ENCODE data around the gene IFT27.

IFT27 gene

DNA sequence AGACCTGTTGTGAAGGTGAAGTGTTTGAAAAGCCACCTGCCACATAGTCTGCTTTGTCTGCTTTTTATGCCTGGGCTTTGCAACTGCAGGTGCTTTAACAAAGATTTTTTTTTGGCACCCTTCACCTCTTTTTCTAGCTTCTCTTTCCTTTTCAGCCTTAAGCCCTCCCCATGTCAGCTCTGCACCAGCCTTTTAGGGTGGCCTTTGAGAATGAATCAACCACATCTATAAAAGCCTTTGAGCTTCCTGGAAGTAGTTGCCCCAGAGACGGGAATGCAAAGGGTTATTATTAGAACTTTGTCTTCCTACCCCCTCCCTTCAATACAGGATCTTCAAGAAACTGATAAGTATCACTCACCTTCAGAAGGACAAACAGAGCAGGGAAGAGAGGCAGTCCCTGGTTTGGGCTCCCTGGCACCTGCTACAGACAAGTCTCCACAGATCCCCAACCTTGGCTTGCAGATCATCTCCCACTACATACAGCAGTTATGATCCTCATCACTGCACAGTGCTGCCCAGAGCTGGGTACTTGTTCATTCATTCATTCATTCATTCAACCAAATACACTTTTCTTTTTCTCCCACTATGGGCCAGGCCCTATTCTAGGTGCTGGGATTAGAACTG is 32.9 kb upstream of the IFT27 start:
- H3K36me3 Mint-ChIP-seq (ENCODE audit: low read depth), result no peaks in the 10 kb centered on the region
- H3K27ac Mint-ChIP-seq, result no peak overlapping the region
- H3K4me3 Mint-ChIP-seq, result no peak overlapping the region
- H3K4me1 Mint-ChIP-seq (ENCODE audit: low read depth), result peaks cover 5% of the 10 kb centered on the region
- no peak for DNase-seq (ENCODE audit: low spot score)
- no peaks in the 10 kb centered on the region for H3K9me3 Mint-ChIP-seq
- peaks cover 15% of the 10 kb centered on the region for H3K27me3 Mint-ChIP-seq (ENCODE audit: low read depth)

- H3K4me1 Mint-ChIP-seq (ENCODE audit: low read depth), result peaks cover 5% of the 10 kb centered on the region
- no peak overlapping the region for H3K27ac Mint-ChIP-seq
- H3K9me3 Mint-ChIP-seq, result no peaks in the 10 kb centered on the region
- H3K4me3 Mint-ChIP-seq, result no peak overlapping the region
- DNase-seq (ENCODE audit: low spot score), result no peak
- no peaks in the 10 kb centered on the region for H3K36me3 Mint-ChIP-seq (ENCODE audit: low read depth)
- H3K27me3 Mint-ChIP-seq (ENCODE audit: low read depth), result peaks cover 6% of the 10 kb centered on the region
Measured at GRCh38 chr22:36807627-36808026, 31.7 kb upstream of the IFT27 start.

- Mint-ChIP-seq H3K4me3 (no peak overlapping the region), H3K27me3 (ENCODE audit: low read depth) (peaks cover 3% of the 10 kb centered on the region), H3K27ac (no peak overlapping the region), H3K9me3 (no peaks in the 10 kb centered on the region), H3K4me1 (ENCODE audit: low read depth) (peaks cover 5% of the 10 kb centered on the region), H3K36me3 (ENCODE audit: low read depth) (no peaks in the 10 kb centered on the region)
- no peak for DNase-seq (ENCODE audit: low spot score)
Measured at GRCh38 chr22:36806835-36807234, 30.9 kb upstream of the IFT27 start.

DNA sequence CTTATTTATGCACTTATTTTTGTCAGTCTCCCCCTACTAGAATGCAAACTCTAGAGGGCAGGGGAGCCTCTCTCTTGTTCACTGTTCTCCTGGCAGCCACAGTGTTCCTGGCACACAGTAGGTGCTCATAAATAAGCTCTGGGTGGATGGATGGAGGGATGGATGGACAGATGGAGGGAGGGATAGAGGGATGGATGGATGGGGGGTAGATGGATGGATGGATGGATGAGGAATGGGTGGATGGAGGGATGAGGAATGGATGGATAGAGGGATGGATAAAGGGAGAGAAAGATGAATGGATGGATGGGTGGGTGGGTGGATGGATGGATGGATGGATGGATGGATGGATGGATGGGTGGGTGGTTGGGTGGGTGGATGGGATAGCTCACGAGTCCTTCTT is 27.4 kb upstream of the IFT27 start:
- DNase-seq (ENCODE audit: low spot score), result no peak
- Mint-ChIP-seq H3K36me3 (ENCODE audit: low read depth) (no peaks in the 10 kb centered on the region), H3K27me3 (ENCODE audit: low read depth) (peaks cover 2% of the 10 kb centered on the region), H3K4me3 (no peak overlapping the region), H3K27ac (no peak overlapping the region), H3K4me1 (ENCODE audit: low read depth) (peaks cover 2% of the 10 kb centered on the region), H3K9me3 (no peaks in the 10 kb centered on the region)

DNA sequence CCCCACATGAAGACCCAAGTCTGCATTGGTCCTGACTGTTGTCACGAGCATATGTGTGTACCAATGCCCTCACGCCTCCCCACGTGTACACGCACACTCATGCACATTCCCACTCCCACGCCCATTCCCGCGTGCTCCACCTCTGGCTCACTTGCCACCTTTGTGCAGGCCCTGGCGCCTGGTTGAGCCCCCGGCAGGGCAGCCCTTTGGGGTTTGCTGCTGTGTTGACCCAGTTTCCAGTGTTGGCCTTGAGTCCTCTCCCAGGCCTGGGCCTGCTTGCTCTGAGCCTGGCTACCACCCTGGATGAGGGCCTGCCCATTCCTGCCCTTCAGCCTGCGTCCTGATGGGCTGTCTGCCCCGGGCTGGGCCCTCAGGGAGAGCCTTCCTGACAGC is 22.8 kb upstream of the IFT27 start:
- Mint-ChIP-seq H3K27ac (no peak overlapping the region), H3K4me1 (ENCODE audit: low read depth) (no peaks in the 10 kb centered on the region), H3K4me3 (no peak overlapping the region), H3K27me3 (ENCODE audit: low read depth) (no peaks in the 10 kb centered on the region), H3K36me3 (ENCODE audit: low read depth) (no peaks in the 10 kb centered on the region), H3K9me3 (no peaks in the 10 kb centered on the region)
- DNase-seq (ENCODE audit: low spot score), result no peak

- H3K27me3 Mint-ChIP-seq (ENCODE audit: low read depth), result no peaks in the 10 kb centered on the region
- H3K27ac Mint-ChIP-seq, result no peak overlapping the region
- no peaks in the 10 kb centered on the region for H3K9me3 Mint-ChIP-seq
- H3K36me3 Mint-ChIP-seq (ENCODE audit: low read depth), result no peaks in the 10 kb centered on the region
- no peak overlapping the region for H3K4me3 Mint-ChIP-seq
- DNase-seq (ENCODE audit: low spot score), result no peak
- no peaks in the 10 kb centered on the region for H3K4me1 Mint-ChIP-seq (ENCODE audit: low read depth)
Measured at GRCh38 chr22:36797911-36798673, 22.2 kb upstream of the IFT27 start.

GRCh38 chr22:36797374-36797773 is 21.5 kb upstream of the IFT27 start:
- no peak for DNase-seq (ENCODE audit: low spot score)
- Mint-ChIP-seq H3K9me3 (no peaks in the 10 kb centered on the region), H3K27me3 (ENCODE audit: low read depth) (no peaks in the 10 kb centered on the region), H3K36me3 (ENCODE audit: low read depth) (no peaks in the 10 kb centered on the region), H3K4me1 (ENCODE audit: low read depth) (no peaks in the 10 kb centered on the region), H3K27ac (no peak overlapping the region), H3K4me3 (no peak overlapping the region)

- no peak for DNase-seq (ENCODE audit: low spot score)
- Mint-ChIP-seq H3K9me3 (no peaks in the 10 kb centered on the region), H3K27ac (no peak overlapping the region), H3K4me1 (ENCODE audit: low read depth) (no peaks in the 10 kb centered on the region), H3K27me3 (ENCODE audit: low read depth) (no peaks in the 10 kb centered on the region), H3K4me3 (no peak overlapping the region), H3K36me3 (ENCODE audit: low read depth) (no peaks in the 10 kb centered on the region)
Measured at GRCh38 chr22:36796552-36797175, 20.7 kb upstream of the IFT27 start.

GRCh38 chr22:36795633-36796032 is 19.7 kb upstream of the IFT27 start:
- no peaks in the 10 kb centered on the region for H3K36me3 Mint-ChIP-seq (ENCODE audit: low read depth)
- no peak overlapping the region for H3K27ac Mint-ChIP-seq
- H3K27me3 Mint-ChIP-seq (ENCODE audit: low read depth), result no peaks in the 10 kb centered on the region
- no peak overlapping the region for H3K4me3 Mint-ChIP-seq
- H3K4me1 Mint-ChIP-seq (ENCODE audit: low read depth), result peaks cover 1% of the 10 kb centered on the region
- DNase-seq (ENCODE audit: low spot score), result no peak
- H3K9me3 Mint-ChIP-seq, result no peaks in the 10 kb centered on the region

DNA sequence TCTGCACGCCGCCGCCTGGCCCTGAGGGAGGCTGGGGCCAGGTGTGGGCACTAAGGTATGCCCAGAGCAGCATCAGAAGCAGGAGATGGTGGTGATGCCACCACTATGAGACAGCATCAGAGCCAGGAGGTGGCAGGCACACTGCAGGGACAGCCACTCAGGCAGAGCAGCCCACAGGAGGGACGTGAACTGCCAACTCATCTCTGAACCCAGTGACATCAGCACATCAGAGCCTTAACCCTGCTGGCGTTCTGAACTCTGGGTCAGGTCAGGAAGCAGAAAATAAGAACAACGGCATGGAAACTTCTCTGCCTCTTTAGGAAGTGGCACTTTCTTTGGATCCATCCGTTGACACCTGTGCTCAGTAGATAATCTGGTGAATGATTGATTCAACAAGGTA is 14.7 kb upstream of the IFT27 start:
- Mint-ChIP-seq H3K27me3 (ENCODE audit: low read depth) (no peaks in the 10 kb centered on the region), H3K9me3 (no peaks in the 10 kb centered on the region), H3K27ac (no peak overlapping the region), H3K4me3 (no peak overlapping the region), H3K4me1 (ENCODE audit: low read depth) (peaks cover 2% of the 10 kb centered on the region), H3K36me3 (ENCODE audit: low read depth) (no peaks in the 10 kb centered on the region)
- peak; percentile 47 for DNase-seq (ENCODE audit: low spot score)

- no peak for DNase-seq (ENCODE audit: low spot score)
- H3K27me3 Mint-ChIP-seq (ENCODE audit: low read depth), result no peaks in the 10 kb centered on the region
- H3K36me3 Mint-ChIP-seq (ENCODE audit: low read depth), result no peaks in the 10 kb centered on the region
- no peaks in the 10 kb centered on the region for H3K9me3 Mint-ChIP-seq
- peaks cover 7% of the 10 kb centered on the region for H3K4me1 Mint-ChIP-seq (ENCODE audit: low read depth)
- no peak overlapping the region for H3K27ac Mint-ChIP-seq
- H3K4me3 Mint-ChIP-seq, result no peak overlapping the region
Measured at GRCh38 chr22:36787204-36787988, 11.5 kb upstream of the IFT27 start.

GRCh38 chr22:36783743-36784142 is 7.8 kb upstream of the IFT27 start:
- no peaks in the 10 kb centered on the region for H3K9me3 Mint-ChIP-seq

GRCh38 chr22:36781656-36782627 is 6.0 kb upstream of the IFT27 start:
- Mint-ChIP-seq H3K9me3 (no peaks in the 10 kb centered on the region), H3K27me3 (ENCODE audit: low read depth) (no peaks in the 10 kb centered on the region), H3K4me3 (peak overlapping the region; percentile 9), H3K27ac (peak overlapping the region; percentile 58), H3K4me1 (ENCODE audit: low read depth) (peaks cover 20% of the 10 kb centered on the region), H3K36me3 (ENCODE audit: low read depth) (no peaks in the 10 kb centered on the region)
- peak; percentile 90 for DNase-seq (ENCODE audit: low spot score)

More at GRCh38 chr22:36783743-36784142, 7.8 kb upstream of the IFT27 start:
- no peak for DNase-seq (ENCODE audit: low spot score)
- peaks cover 14% of the 10 kb centered on the region for H3K4me1 Mint-ChIP-seq (ENCODE audit: low read depth)
- H3K27ac Mint-ChIP-seq, result no peak overlapping the region
- H3K4me3 Mint-ChIP-seq, result no peak overlapping the region
- H3K36me3 Mint-ChIP-seq (ENCODE audit: low read depth), result no peaks in the 10 kb centered on the region
- no peaks in the 10 kb centered on the region for H3K27me3 Mint-ChIP-seq (ENCODE audit: low read depth)

Measured in T-helper 2 cell treated with Interferon-gamma antibody and Interleukin-4, amounts not matched to agents 5 μg/mL and 100 μg/mL, for 36 hours (primary cell).